ENCODE measurements around the gene IFITM10.

GRCh38 chr11:1770528-1770927 lies 20.1 kb upstream of the IFITM10 start:
- no peak for TF ChIP-seq ZNF621 (tag by site-specific recombination; IDR thresholded peaks at IDR 0.05)
- TF ChIP-seq, protein P1, sequence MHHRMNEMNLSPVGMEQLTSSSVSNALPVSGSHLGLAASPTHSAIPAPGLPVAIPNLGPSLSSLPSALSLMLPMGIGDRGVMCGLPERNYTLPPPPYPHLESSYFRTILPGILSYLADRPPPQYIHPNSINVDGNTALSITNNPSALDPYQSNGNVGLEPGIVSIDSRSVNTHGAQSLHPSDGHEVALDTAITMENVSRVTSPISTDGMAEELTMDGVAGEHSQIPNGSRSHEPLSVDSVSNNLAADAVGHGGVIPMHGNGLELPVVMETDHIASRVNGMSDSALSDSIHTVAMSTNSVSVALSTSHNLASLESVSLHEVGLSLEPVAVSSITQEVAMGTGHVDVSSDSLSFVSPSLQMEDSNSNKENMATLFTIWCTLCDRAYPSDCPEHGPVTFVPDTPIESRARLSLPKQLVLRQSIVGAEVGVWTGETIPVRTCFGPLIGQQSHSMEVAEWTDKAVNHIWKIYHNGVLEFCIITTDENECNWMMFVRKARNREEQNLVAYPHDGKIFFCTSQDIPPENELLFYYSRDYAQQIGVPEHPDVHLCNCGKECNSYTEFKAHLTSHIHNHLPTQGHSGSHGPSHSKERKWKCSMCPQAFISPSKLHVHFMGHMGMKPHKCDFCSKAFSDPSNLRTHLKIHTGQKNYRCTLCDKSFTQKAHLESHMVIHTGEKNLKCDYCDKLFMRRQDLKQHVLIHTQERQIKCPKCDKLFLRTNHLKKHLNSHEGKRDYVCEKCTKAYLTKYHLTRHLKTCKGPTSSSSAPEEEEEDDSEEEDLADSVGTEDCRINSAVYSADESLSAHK (tag by site-specific recombination; IDR thresholded peaks at IDR 0.05), result no peak
- TF ChIP-seq ZNF776 (tag by site-specific recombination; IDR thresholded peaks at IDR 0.05; ENCODE audit: borderline replicate concordance), result no peak
- no peak for TF ChIP-seq ZNF146 (tag by site-specific recombination; IDR thresholded peaks at IDR 0.05)
- TF ChIP-seq CTCF (tag by site-specific recombination; IDR thresholded peaks at IDR 0.05), result no peak
- no peak for TF ChIP-seq ZBTB21 (tag by site-specific recombination; IDR thresholded peaks at IDR 0.05)
- no peak for TF ChIP-seq KLF7 (tag by site-specific recombination; IDR thresholded peaks at IDR 0.05; ENCODE audit: borderline replicate concordance)
- TF ChIP-seq, protein P2, sequence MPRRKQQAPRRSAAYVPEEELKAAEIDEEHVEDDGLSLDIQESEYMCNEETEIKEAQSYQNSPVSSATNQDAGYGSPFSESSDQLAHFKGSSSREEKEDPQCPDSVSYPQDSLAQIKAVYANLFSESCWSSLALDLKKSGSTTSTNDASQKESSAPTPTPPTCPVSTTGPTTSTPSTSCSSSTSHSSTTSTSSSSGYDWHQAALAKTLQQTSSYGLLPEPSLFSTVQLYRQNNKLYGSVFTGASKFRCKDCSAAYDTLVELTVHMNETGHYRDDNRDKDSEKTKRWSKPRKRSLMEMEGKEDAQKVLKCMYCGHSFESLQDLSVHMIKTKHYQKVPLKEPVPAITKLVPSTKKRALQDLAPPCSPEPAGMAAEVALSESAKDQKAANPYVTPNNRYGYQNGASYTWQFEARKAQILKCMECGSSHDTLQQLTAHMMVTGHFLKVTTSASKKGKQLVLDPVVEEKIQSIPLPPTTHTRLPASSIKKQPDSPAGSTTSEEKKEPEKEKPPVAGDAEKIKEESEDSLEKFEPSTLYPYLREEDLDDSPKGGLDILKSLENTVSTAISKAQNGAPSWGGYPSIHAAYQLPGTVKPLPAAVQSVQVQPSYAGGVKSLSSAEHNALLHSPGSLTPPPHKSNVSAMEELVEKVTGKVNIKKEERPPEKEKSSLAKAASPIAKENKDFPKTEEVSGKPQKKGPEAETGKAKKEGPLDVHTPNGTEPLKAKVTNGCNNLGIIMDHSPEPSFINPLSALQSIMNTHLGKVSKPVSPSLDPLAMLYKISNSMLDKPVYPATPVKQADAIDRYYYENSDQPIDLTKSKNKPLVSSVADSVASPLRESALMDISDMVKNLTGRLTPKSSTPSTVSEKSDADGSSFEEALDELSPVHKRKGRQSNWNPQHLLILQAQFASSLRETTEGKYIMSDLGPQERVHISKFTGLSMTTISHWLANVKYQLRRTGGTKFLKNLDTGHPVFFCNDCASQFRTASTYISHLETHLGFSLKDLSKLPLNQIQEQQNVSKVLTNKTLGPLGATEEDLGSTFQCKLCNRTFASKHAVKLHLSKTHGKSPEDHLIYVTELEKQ (tag by site-specific recombination; IDR thresholded peaks at IDR 0.05; ENCODE audit: borderline replicate concordance), result no peak
- no peak for TF ChIP-seq ZFP3 (tag by site-specific recombination; IDR thresholded peaks at IDR 0.05; ENCODE audit: low read depth)

Measured in HEK293 (cell line).